H1 (cell line): ENCODE results near the gene DSTYK. TPM values are rescaled to one million over a fixed set of nuclear protein-coding genes. Genes with fewer than 3 reads are reported as not detected.

Experiments used
- CTCF ChIA-PET: fragments of 300-600 bp; sonication (Branson Sonifier 250); formaldehyde crosslinking; loops from one replicate; lab custom pipeline; 2021; ENCODE audit not compliant: partially characterized antibody; lab: Charles Lee
- POLR2A ChIA-PET: fragments of 300-600 bp; sonication (Branson Sonifier 250); formaldehyde crosslinking; loops from one replicate; lab custom pipeline; 2021; ENCODE audit warnings: inconsistent platforms; ENCODE audit not compliant: partially characterized antibody; lab: Charles Lee
- DNase-seq, 2 experiments: peaks; one replicate each; pipeline versions ENCODE4 v3.0.0 to v3.0.0-alpha.2; 2010 to 2022; ENCODE audit warnings: low spot score in 2 of 2, low read depth in 1 of 2, mixed read lengths in 1 of 2
- FAIRE-seq: peaks from 2 replicates; lab custom pipeline; 2011; peaks lifted over from hg19 to GRCh38; lab: Jason Lieb, UNC
- H2AFZ ChIP-seq: 2 replicates; pipeline ENCODE4 v1.8.1; 2012; ENCODE audit warnings: low read length, inconsistent platforms
- H2AK5ac ChIP-seq: 2 replicates; pipeline ENCODE4 v1.6.1; 2013; ENCODE audit warnings: low read depth, low read length
- H2BK120ac ChIP-seq: replicated peaks from 2 replicates; pipeline ENCODE3; 2013; ENCODE audit warnings: low read depth, low read length, inconsistent platforms
- H2BK12ac ChIP-seq: 2 replicates; pipeline ENCODE4 v1.6.1; 2013; ENCODE audit warnings: low read depth, low read length
- H2BK15ac ChIP-seq: 2 replicates; pipeline ENCODE4 v1.6.1; 2013; ENCODE audit warnings: low read length
- H2BK20ac ChIP-seq: 2 replicates; pipeline ENCODE4 v1.6.1; 2013; ENCODE audit warnings: low read length
- H2BK5ac ChIP-seq: 2 replicates; pipeline ENCODE4 v1.6.1; 2013; ENCODE audit warnings: low read depth, low read length
- H3K14ac ChIP-seq: 2 replicates; pipeline ENCODE4 v1.6.1; 2013; ENCODE audit warnings: inconsistent platforms; ENCODE audit not compliant: insufficient read length
- H3K18ac ChIP-seq: 2 replicates; pipeline ENCODE4 v1.6.1; 2013; ENCODE audit warnings: low read length; ENCODE audit errors: extremely low read depth
- H3K23ac ChIP-seq: 2 replicates; pipeline ENCODE4 v1.6.1; 2013; ENCODE audit warnings: inconsistent platforms; ENCODE audit not compliant: insufficient read length
- H3K23me2 ChIP-seq: 2 replicates; pipeline ENCODE4 v1.6.1; 2013; ENCODE audit warnings: low read depth, low read length
- H3K27ac ChIP-seq: 2 replicates; pipeline ENCODE4 v1.6.1; 2011; ENCODE audit warnings: low read depth, low read length, inconsistent platforms
- H3K27me3 ChIP-seq, 4 experiments: replicated peaks in 1 of 4; 1 replicate in 1 of 4; 2 replicates in 3 of 4; pipeline versions ENCODE4 v1.6.1 to v1.8.1; 2011 to 2013; ENCODE audit warnings: low read length in 3 of 4, mild to moderate bottlenecking in 3 of 4, inconsistent platforms in 2 of 4, mixed read lengths in 2 of 4, moderate library complexity in 1 of 4; ENCODE audit not compliant: control insufficient read depth in 3 of 4, insufficient read depth in 3 of 4; ENCODE audit errors: extremely low read depth in 1 of 4
- H3K36me3 ChIP-seq, 4 experiments: 2 replicates each; pipeline versions ENCODE4 v1.6.1 to v1.8.1; 2011 to 2013; ENCODE audit warnings: mild to moderate bottlenecking in 4 of 4, low read length in 3 of 4, moderate library complexity in 2 of 4, control low read depth in 1 of 4, inconsistent platforms in 1 of 4; ENCODE audit not compliant: insufficient read depth in 4 of 4, control insufficient read depth in 2 of 4
- H3K4ac ChIP-seq: replicated peaks from 2 replicates; pipeline ENCODE3; 2013; ENCODE audit warnings: low read length, low read depth, mixed read lengths, inconsistent platforms; ENCODE audit not compliant: insufficient read length
- H3K4me1 ChIP-seq, 4 experiments: replicated peaks in 1 of 4; 1 replicate in 1 of 4; 2 replicates in 3 of 4; pipeline versions ENCODE4 v1.6.1 to v1.8.1; 2011 to 2013; ENCODE audit warnings: low read length in 3 of 4, inconsistent platforms in 2 of 4, mixed read lengths in 1 of 4; ENCODE audit not compliant: insufficient read depth in 4 of 4, control insufficient read depth in 3 of 4
- H3K4me2 ChIP-seq, 2 experiments: 2 replicates each; pipeline versions ENCODE4 v1.6.1 to v1.8.1; 2011 to 2013; ENCODE audit warnings: low read depth in 2 of 2, low read length in 2 of 2, control low read depth in 1 of 2, inconsistent platforms in 1 of 2, mild to moderate bottlenecking in 1 of 2; ENCODE audit not compliant: insufficient read depth in 1 of 2
- H3K4me3 ChIP-seq, 4 experiments: fragments of 200-600, 300-600 bp in 1 of 4; sonication (generic), shearing (Covaris generic), sonication (Bioruptor Twin) in 1 of 4; 2 replicates each; pipeline versions ENCODE4 v1.5.1 to v1.8.1; 2011 to 2016; ENCODE audit warnings: low read length in 4 of 4, low read depth in 3 of 4, control low read depth in 2 of 4, inconsistent platforms in 2 of 4, mild to moderate bottlenecking in 2 of 4, mixed read lengths in 1 of 4, moderate library complexity in 1 of 4; ENCODE audit not compliant: insufficient read depth in 2 of 4; ENCODE audit errors: extremely low read depth in 1 of 4
- H3K56ac ChIP-seq: replicated peaks from 2 replicates; pipeline ENCODE3; 2013; ENCODE audit warnings: low read depth, mild to moderate bottlenecking, mixed read lengths, low read length, inconsistent platforms; ENCODE audit not compliant: insufficient read length
- H3K79me1 ChIP-seq: 2 replicates; pipeline ENCODE4 v1.6.1; 2013; ENCODE audit warnings: low read depth, low read length, control low read depth
- H3K79me2 ChIP-seq, 2 experiments: 2 replicates each; pipeline versions ENCODE4 v1.6.1 to v1.8.1; 2012 to 2013; ENCODE audit warnings: low read length in 2 of 2, mild to moderate bottlenecking in 2 of 2, inconsistent platforms in 1 of 2; ENCODE audit not compliant: insufficient read depth in 2 of 2, control insufficient read depth in 1 of 2
- H3K9ac ChIP-seq, 4 experiments: replicated peaks in 1 of 4; 1 replicate in 1 of 4; 2 replicates in 3 of 4; pipeline versions ENCODE4 v1.6.1 to v1.8.1; 2011 to 2013; ENCODE audit warnings: low read depth in 3 of 4, low read length in 3 of 4, control low read depth in 2 of 4, mild to moderate bottlenecking in 2 of 4, moderate library complexity in 2 of 4, inconsistent platforms in 1 of 4; ENCODE audit errors: extremely low read depth in 1 of 4
- H3K9me3 ChIP-seq, 2 experiments: 2 replicates each; pipeline versions ENCODE4 v1.6.1 to v1.8.1; 2012 to 2013; ENCODE audit warnings: mild to moderate bottlenecking in 2 of 2, moderate library complexity in 2 of 2, control low read depth in 1 of 2, inconsistent platforms in 1 of 2, low read depth in 1 of 2, low read length in 1 of 2, mixed read lengths in 1 of 2; ENCODE audit not compliant: insufficient read depth in 2 of 2
- H4K20me1 ChIP-seq, 2 experiments: replicated peaks in 1 of 2; 2 replicates each; pipeline versions ENCODE3 to v1.8.1; 2011 to 2013; ENCODE audit warnings: inconsistent platforms in 2 of 2, low read length in 2 of 2, mild to moderate bottlenecking in 1 of 2; ENCODE audit not compliant: insufficient read depth in 2 of 2, control insufficient read depth in 1 of 2
- H4K5ac ChIP-seq: 2 replicates; pipeline ENCODE4 v1.6.1; 2013; ENCODE audit warnings: low read length, low read depth, mixed read lengths, inconsistent platforms; ENCODE audit not compliant: insufficient read length
- H4K8ac ChIP-seq: 2 replicates; pipeline ENCODE4 v1.8.0; 2013; ENCODE audit warnings: mild to moderate bottlenecking, moderate library complexity, low read length, inconsistent platforms; ENCODE audit not compliant: insufficient read depth; ENCODE audit errors: extremely low read depth
- H4K91ac ChIP-seq: replicated peaks from 2 replicates; pipeline ENCODE3; 2013; ENCODE audit warnings: low read length, mixed read lengths, inconsistent platforms; ENCODE audit not compliant: insufficient read length
- MAFK ChIP-seq: IDR thresholded peaks from 2 replicates; pipeline ENCODE4 v1.6.1; 2012; ENCODE audit warnings: low read depth, mild to moderate bottlenecking, improper control_type of control experiment, low read length
- SP1 ChIP-seq: IDR thresholded peaks from 2 replicates; pipeline ENCODE4 v1.6.1; 2011; ENCODE audit warnings: low read depth, low read length
- WGBS, 2 experiments: shearing (Covaris generic) in 1 of 2; methylation state at CpG; one replicate each; pipeline versions ENCODE4 v1.1.6 to v1.1.7; 2013 to 2015; ENCODE audit warnings: low lambda C conversion rate in 2 of 2, mixed read lengths in 2 of 2, inconsistent platforms in 1 of 2, low coverage in 1 of 2, missing lambda C conversion rate in 1 of 2; ENCODE audit not compliant: insufficient replicate concordance in 2 of 2, insufficient coverage in 1 of 2, insufficient read length in 1 of 2; ENCODE audit errors: extremely low coverage in 1 of 2, missing lambda C conversion rate in 1 of 2; 5-methylcytosine and 5-hydroxymethylcytosine counted together
- polyA plus RNA-seq, 7 experiments: library from polyadenylated mRNA; depleted of rRNA in 3 of 7; stranded (reverse) in 5 of 7; unstranded in 2 of 7; fragments of >200 nt in 5 of 7; fragments of 200-250 nt in 2 of 7; gene quantifications; 1 replicate in 5 of 7; 2 replicates in 1 of 7; 4 replicates in 1 of 7; pipeline versions ENCODE4 v1.2.1 to v1.2.3, GENCODE V29; 2011 to 2013; ENCODE audit warnings: missing spikeins in 2 of 7, mixed read lengths in 2 of 7
- total RNA-seq: library from RNA; stranded (reverse); fragmentation: NEBNext Ultra II Directional; extraction: Animal tissue kit (Norgen Biotek cat#: 25700); gene quantifications from 2 replicates; pipeline ENCODE4 v1.2.1, GENCODE V29; 2021

Gene DSTYK
- total and polyA plus RNA-seq, 2 of the 8 experiments (the other 6 are each of a cell fraction or from before 2014, with no cell fraction given): 2.7 to 8.5 TPM

- no peak overlapping the region for H3K14ac ChIP-seq
- H4K8ac ChIP-seq: no peak overlapping the region
- no peak overlapping the region for H3K4me3 ChIP-seq
- ChIA-PET CTCF (interaction anchor here (3.4 kb wide), 1 partner anchor 11 kb away, joined by 35 read pairs; no protein-coding TSS in a partner anchor), POLR2A (interaction anchor here (1.3 kb wide), 1 partner anchor 10 kb away, joined by 3 read pairs; no protein-coding TSS in a partner anchor)
- H2BK20ac ChIP-seq: no peak overlapping the region
- H3K9me3 ChIP-seq: peaks cover 13 to 19% of the 10 kb centered on the region in 2 experiments
- H3K79me1 ChIP-seq: no peaks in the 10 kb centered on the region
- no peak overlapping the region for H3K18ac ChIP-seq
- no peak overlapping the region for H2AK5ac ChIP-seq
- no peak overlapping the region for H2BK120ac ChIP-seq
- no peak overlapping the region for H3K9ac ChIP-seq
- H4K20me1 ChIP-seq: no peaks in the 10 kb centered on the region
- no peak for TF ChIP-seq SP1
- peak; percentile 77; the same call in 1 of the 2 replicates for TF ChIP-seq MAFK
- peaks cover 0 to 3% (median 0%) of the 10 kb centered on the region in 4 experiments; a peak in 1 of 7 replicates for H3K4me1 ChIP-seq
- no peak overlapping the region for H2BK5ac ChIP-seq
- no peak overlapping the region for H3K23ac ChIP-seq
- no peak overlapping the region for H4K5ac ChIP-seq
- no peak overlapping the region for H4K91ac ChIP-seq
- no peak overlapping the region for H2BK12ac ChIP-seq
- no peak overlapping the region for H3K56ac ChIP-seq
- DNase-seq (no peak), FAIRE-seq (no peak)
- H3K79me2 ChIP-seq: no peaks in the 10 kb centered on the region
- H3K23me2 ChIP-seq: no peaks in the 10 kb centered on the region
- no peak overlapping the region for H3K4ac ChIP-seq
- H3K4me2 ChIP-seq: no peak overlapping the region
- no peak overlapping the region for H2AFZ ChIP-seq
- 92% methylated on average over 4 of the region's 4 CpGs; no CpG with 5 or more reads in 1 of the 2 experiments for WGBS, 2 experiments
- no peak overlapping the region for H3K27ac ChIP-seq
- peaks cover 4 to 32% (median 22%) of the 10 kb centered on the region in 4 experiments; a peak in 7 of 8 replicates for H3K36me3 ChIP-seq
- no peaks in the 10 kb centered on the region for H3K27me3 ChIP-seq
- H2BK15ac ChIP-seq: no peak overlapping the region
Measured at GRCh38 chr1:205152505-205152904, 59.0 kb downstream of the DSTYK start.
